CD14-positive monocyte (primary cell): ENCODE data around the gene SOAT1. TPM values are rescaled to one million over a fixed set of nuclear protein-coding genes. Genes with fewer than 3 reads are reported as not detected.
A peak's percentile ranks its signal among the peaks of the same experiment; 100 is the strongest.

Experiments used
- DNase-seq, 3 donors: peaks; one replicate each; pipeline ENCODE4 v3.0.0-alpha.2; 2011 to 2022
- H2AFZ ChIP-seq: 2 replicates; pipeline ENCODE4 v1.6.0; 2012; ENCODE audit warnings: mild to moderate bottlenecking, low read depth, low read length, inconsistent platforms; ENCODE audit not compliant: insufficient read depth, poor library complexity, severe bottlenecking
- H3K27ac ChIP-seq, 2 donors: 1 replicate in 1 of 2; 2 replicates in 1 of 2; pipeline ENCODE4 v1.5.1; 2012 to 2013; ENCODE audit warnings: low read length in 2 of 2, control low read depth in 1 of 2, inconsistent platforms in 1 of 2, low read depth in 1 of 2, mild to moderate bottlenecking in 1 of 2
- H3K27me3 ChIP-seq, 2 donors: one replicate each; pipeline versions ENCODE4 v1.6.0 to v1.6.1; 2011 to 2013; ENCODE audit warnings: low read length in 2 of 2; ENCODE audit not compliant: control insufficient read depth in 2 of 2, insufficient read depth in 2 of 2
- H3K36me3 ChIP-seq, 2 donors: replicated peaks in 1 of 2; 1 replicate in 1 of 2; 2 replicates in 1 of 2; pipeline versions ENCODE4 v1.5.1 to v1.6.1; 2012 to 2013; ENCODE audit warnings: low read length in 2 of 2, control low read depth in 1 of 2, inconsistent platforms in 1 of 2, mild to moderate bottlenecking in 1 of 2; ENCODE audit not compliant: insufficient read depth in 2 of 2, control insufficient read depth in 1 of 2
- H3K4me1 ChIP-seq, 2 donors: 1 replicate in 1 of 2; 2 replicates in 1 of 2; pipeline versions ENCODE4 v1.5.1 to v1.6.1; 2012 to 2013; ENCODE audit warnings: low read length in 2 of 2, control low read depth in 1 of 2, inconsistent platforms in 1 of 2, mild to moderate bottlenecking in 1 of 2, moderate library complexity in 1 of 2; ENCODE audit not compliant: insufficient read depth in 2 of 2, control insufficient read depth in 1 of 2
- H3K4me2 ChIP-seq: replicated peaks from 2 replicates; pipeline ENCODE3; 2012; ENCODE audit warnings: low read length, moderate library complexity, mild to moderate bottlenecking; ENCODE audit not compliant: poor library complexity, severe bottlenecking; ENCODE audit errors: extremely low read depth
- H3K4me3 ChIP-seq, 3 experiments: fragments of 200-600 bp in 1 of 3; sonication (generic) in 1 of 3; replicated peaks in 1 of 3; 1 replicate in 2 of 3; 2 replicates in 1 of 3; pipeline ENCODE4 v1.5.1; 2011 to 2013; ENCODE audit warnings: low read length in 3 of 3, mild to moderate bottlenecking in 3 of 3, control low read depth in 2 of 3, low read depth in 2 of 3, inconsistent platforms in 1 of 3, moderate library complexity in 1 of 3
- H3K79me2 ChIP-seq: 2 replicates; pipeline ENCODE4 v1.6.0; 2012; ENCODE audit warnings: mild to moderate bottlenecking, control low read depth, inconsistent platforms, low read length, moderate library complexity; ENCODE audit not compliant: insufficient read depth
- H3K9ac ChIP-seq: 2 replicates; pipeline ENCODE4 v1.6.0; 2017; ENCODE audit warnings: low read length, mild to moderate bottlenecking; ENCODE audit not compliant: insufficient read depth, poor library complexity, severe bottlenecking
- H3K9me3 ChIP-seq, 2 donors: replicated peaks in 1 of 2; 1 replicate in 1 of 2; 2 replicates in 1 of 2; pipeline versions ENCODE4 v1.5.1 to v1.6.1; 2012 to 2013; ENCODE audit warnings: low read length in 2 of 2, control low read depth in 1 of 2; ENCODE audit not compliant: control insufficient read depth in 1 of 2, insufficient read depth in 1 of 2
- H4K20me1 ChIP-seq: 2 replicates; pipeline ENCODE4 v1.6.0; 2012; ENCODE audit warnings: mild to moderate bottlenecking, low read length, control low read depth, moderate library complexity; ENCODE audit not compliant: insufficient read depth
- H3K27ac Mint-ChIP-seq, 7 donors: one replicate each; pipeline ENCODE4 v1.8.0; 2020; ENCODE audit warnings: mild to moderate bottlenecking in 7 of 7, mixed read lengths in 7 of 7, moderate library complexity in 6 of 7, inconsistent platforms in 2 of 7
- H3K27me3 Mint-ChIP-seq, 3 donors: one replicate each; pipeline ENCODE4 v1.8.0; 2021 to 2022; ENCODE audit warnings: low read depth in 3 of 3, mild to moderate bottlenecking in 3 of 3, mixed read lengths in 3 of 3, moderate library complexity in 3 of 3, inconsistent platforms in 1 of 3
- H3K36me3 Mint-ChIP-seq, 2 donors: one replicate each; pipeline ENCODE4 v1.8.0; 2020; ENCODE audit warnings: mixed read lengths in 2 of 2, inconsistent platforms in 1 of 2, mild to moderate bottlenecking in 1 of 2
- H3K4me1 Mint-ChIP-seq: one replicate; pipeline ENCODE4 v1.8.0; 2020; ENCODE audit warnings: mild to moderate bottlenecking, mixed read lengths
- H3K4me3 Mint-ChIP-seq, 2 donors: one replicate each; pipeline ENCODE4 v1.8.0; 2020; ENCODE audit warnings: mild to moderate bottlenecking in 2 of 2, mixed read lengths in 2 of 2, moderate library complexity in 1 of 2
- H3K9me3 Mint-ChIP-seq, 7 donors: one replicate each; pipeline ENCODE4 v1.8.0; 2020 to 2022; ENCODE audit warnings: mixed read lengths in 7 of 7, mild to moderate bottlenecking in 6 of 7, moderate library complexity in 6 of 7, inconsistent platforms in 2 of 7
- CTCF ChIP-seq: fragments of 200-600 bp; IDR thresholded peaks from one replicate; pipeline ENCODE4 v1.8.0; 2022; ENCODE audit warnings: antibody characterized with exemption, mild to moderate bottlenecking
- WGBS: methylation state at CpG from one replicate; pipeline ENCODE4 v1.1.5; 2013; ENCODE audit warnings: missing lambda C conversion rate; ENCODE audit not compliant: insufficient coverage; 5-methylcytosine and 5-hydroxymethylcytosine counted together
- intact Hi-C, 2 donors: fragments of 100-400 bp; cut with micrococcal nuclease; formaldehyde crosslinking; loops; one replicate each; pipeline versions ENCODE4 v1.15.0 to v1.15.1; 2023
- polyA plus RNA-seq, 3 donors: library from polyadenylated mRNA; depleted of rRNA in 1 of 3; unstranded in 2 of 3; stranded (reverse) in 1 of 3; fragments of 300-500 nt in 2 of 3; fragments of >200 nt in 1 of 3; fragmentation: Illumina TruSeq in 2 of 3; gene quantifications; 1 replicate in 2 of 3; 2 replicates in 1 of 3; pipeline ENCODE4 v1.2.3, GENCODE V29; 2012 to 2021

The SOAT1 gene
- polyA plus RNA-seq, 3 donors, result 15.8 to 158 (median 105) TPM

DNA sequence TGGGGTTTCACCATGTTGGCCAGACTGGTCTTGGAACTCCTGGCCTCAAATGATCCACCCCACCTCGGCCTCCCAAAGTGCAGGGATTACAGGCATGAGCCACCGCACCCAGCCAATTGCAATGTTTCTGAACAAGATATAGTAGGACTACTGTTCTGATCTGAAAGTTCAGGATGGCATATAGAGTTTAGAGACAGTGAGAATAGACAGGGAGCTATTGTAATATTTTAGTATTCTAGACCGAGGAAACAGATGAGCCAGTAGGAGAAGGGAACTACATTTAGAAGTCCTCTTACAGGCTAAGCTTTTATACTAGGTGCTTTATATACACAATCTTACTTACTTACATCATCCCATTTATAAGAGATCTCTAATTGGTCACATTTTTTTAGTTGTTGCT, 33.1 kb downstream of the SOAT1 start:
- H3K4me3 ChIP-seq, result peak overlapping the region in 1 of 3 experiments; percentile 64
- peak in 1 of 3 donors; percentile 12 for DNase-seq
- peaks cover 88% of the 10 kb centered on the region for H3K79me2 ChIP-seq
- Mint-ChIP-seq H3K4me3 (peak overlapping the region in 1 of 2 donors; percentile 33), H3K27ac (peak overlapping the region; percentile 92 to 95 (median 93)), H3K27me3 (peaks cover 0 to 3% (median 0%) of the 10 kb centered on the region in 3 donors), H3K4me1 (peaks cover 72% of the 10 kb centered on the region), H3K36me3 (peaks cover 51 to 63% of the 10 kb centered on the region in 2 donors), H3K9me3 (peaks cover 0 to 5% (median 0%) of the 10 kb centered on the region in 7 donors)
- H3K4me1 ChIP-seq, result peaks cover 59 to 70% of the 10 kb centered on the region in 2 donors
- no peak for TF ChIP-seq CTCF
- H3K4me2 ChIP-seq, result peak overlapping the region; percentile 55
- no CpG with 5 or more reads among the region's 3 CpGs for WGBS
- no peaks in the 10 kb centered on the region for H3K9me3 ChIP-seq
- H3K9ac ChIP-seq, result no peak overlapping the region
- H3K36me3 ChIP-seq, result peaks cover 11 to 29% of the 10 kb centered on the region in 2 donors
- H2AFZ ChIP-seq, result no peak overlapping the region
- intact Hi-C loops, result loop anchor here in 1 of 2 donors (2.0 to 5.0 kb wide), 2 partner anchors 16 to 41 kb away; partner anchors contain the start of gene AXDND1
- H4K20me1 ChIP-seq, result peaks cover 5% of the 10 kb centered on the region
- H3K27ac ChIP-seq, result peak overlapping the region; percentile 66 to 82
- no peaks in the 10 kb centered on the region for H3K27me3 ChIP-seq

- Histone ChIP-seq H3K27ac (peak overlapping the region; percentile 36 to 82), H3K36me3 (peaks cover 11 to 30% of the 10 kb centered on the region in 2 donors)
- WGBS, result no CpG with 5 or more reads among the region's 7 CpGs
These were observed 33.6 kb downstream of the SOAT1 start for GRCh38 chr1:179327196-179327595.

More at GRCh38 chr1:179327196-179327595, 33.6 kb downstream of the SOAT1 start:
- Histone ChIP-seq H4K20me1 (peaks cover 4% of the 10 kb centered on the region), H3K4me1 (peaks cover 59 to 66% of the 10 kb centered on the region in 2 donors), H3K27me3 (no peaks in the 10 kb centered on the region), H3K9ac (no peak overlapping the region), H3K9me3 (no peaks in the 10 kb centered on the region), H3K4me3 (peak overlapping the region in 1 of 3 experiments; percentile 64), H2AFZ (no peak overlapping the region), H3K79me2 (peaks cover 88% of the 10 kb centered on the region), H3K4me2 (peak overlapping the region; percentile 55)
- Mint-ChIP-seq H3K9me3 (peaks cover 0 to 5% (median 0%) of the 10 kb centered on the region in 7 donors), H3K27me3 (peaks cover 0 to under 1% (median 0%) of the 10 kb centered on the region in 3 donors), H3K27ac (peak overlapping the region; percentile 92 to 95 (median 93)), H3K36me3 (peaks cover 50 to 60% of the 10 kb centered on the region in 2 donors), H3K4me3 (peak overlapping the region in 1 of 2 donors; percentile 33), H3K4me1 (peaks cover 72% of the 10 kb centered on the region)
- TF ChIP-seq CTCF, result no peak
- peak; percentile 25 to 58 (median 44) for DNase-seq
- intact Hi-C loops, result loop anchor here in 1 of 2 donors (2.0 to 5.0 kb wide), 2 partner anchors 16 to 40 kb away; partner anchors contain the start of gene AXDND1
